Mesenchymal stem cell (in vitro differentiated cells and primary cell): ENCODE results near the gene TAS2R41.
A peak's percentile ranks its signal among the peaks of the same experiment; 100 is the strongest.

Experiments used
- DNase-seq: peaks from one replicate; pipeline ENCODE4 v3.0.0-alpha.2; 2013
- H2AFZ ChIP-seq: one replicate; pipeline ENCODE4 v1.6.1; 2013; ENCODE audit warnings: low read depth, mild to moderate bottlenecking, control low read depth, inconsistent platforms, low read length, moderate library complexity
- H2AK5ac ChIP-seq: 2 replicates; pipeline ENCODE4 v1.6.1; 2013; ENCODE audit warnings: low read length, moderate library complexity, mild to moderate bottlenecking, inconsistent platforms; ENCODE audit not compliant: severe bottlenecking
- H2BK120ac ChIP-seq: one replicate; pipeline ENCODE4 v1.6.1; 2013; ENCODE audit warnings: low read depth, mild to moderate bottlenecking, inconsistent platforms, low read length, moderate library complexity
- H2BK12ac ChIP-seq, 2 experiments: one replicate each; pipeline ENCODE4 v1.6.1; 2013; ENCODE audit warnings: inconsistent platforms in 2 of 2, low read length in 2 of 2, mild to moderate bottlenecking in 2 of 2, moderate library complexity in 2 of 2, control low read depth in 1 of 2
- H2BK15ac ChIP-seq: one replicate; pipeline ENCODE4 v1.6.1; 2013; ENCODE audit warnings: mild to moderate bottlenecking, low read depth, inconsistent platforms; ENCODE audit not compliant: poor library complexity, severe bottlenecking
- H2BK5ac ChIP-seq: 2 replicates; pipeline ENCODE4 v1.6.1; 2013; ENCODE audit warnings: low read depth, mild to moderate bottlenecking, low read length, control low read depth, inconsistent platforms; ENCODE audit not compliant: poor library complexity, severe bottlenecking
- H3K14ac ChIP-seq, 2 experiments: one replicate each; pipeline ENCODE4 v1.6.1; 2013; ENCODE audit warnings: inconsistent platforms in 2 of 2, low read length in 2 of 2, control low read depth in 1 of 2, mild to moderate bottlenecking in 1 of 2, moderate library complexity in 1 of 2
- H3K18ac ChIP-seq, 2 experiments: one replicate each; pipeline ENCODE4 v1.6.1; 2013; ENCODE audit warnings: inconsistent platforms in 2 of 2, low read length in 2 of 2, control low read depth in 1 of 2, low read depth in 1 of 2, mild to moderate bottlenecking in 1 of 2
- H3K23ac ChIP-seq, 2 experiments: one replicate each; pipeline ENCODE4 v1.6.1; 2013; ENCODE audit warnings: inconsistent platforms in 2 of 2, low read length in 2 of 2, mild to moderate bottlenecking in 2 of 2, moderate library complexity in 2 of 2, control low read depth in 1 of 2
- H3K27ac ChIP-seq: 2 replicates; pipeline ENCODE4 v1.5.1; 2013; ENCODE audit warnings: mild to moderate bottlenecking, moderate library complexity, low read length, control low read depth, inconsistent platforms; ENCODE audit not compliant: poor library complexity, severe bottlenecking
- H3K27me3 ChIP-seq, 2 experiments: 2 replicates each; pipeline versions ENCODE4 v1.6.1 to v1.7.0; 2013; ENCODE audit warnings: low read length in 2 of 2, mild to moderate bottlenecking in 2 of 2, moderate library complexity in 2 of 2, control low read depth in 1 of 2, inconsistent platforms in 1 of 2; ENCODE audit not compliant: control insufficient read depth in 1 of 2, insufficient read depth in 1 of 2
- H3K36me3 ChIP-seq, 2 experiments: 2 replicates each; pipeline versions ENCODE4 v1.6.1 to v1.7.0; 2013; ENCODE audit warnings: low read length in 2 of 2, control low read depth in 1 of 2, inconsistent platforms in 1 of 2, low read depth in 1 of 2, mild to moderate bottlenecking in 1 of 2; ENCODE audit not compliant: insufficient read depth in 2 of 2, control insufficient read depth in 1 of 2
- H3K4ac ChIP-seq, 2 experiments: one replicate each; pipeline ENCODE4 v1.6.1; 2013; ENCODE audit warnings: inconsistent platforms in 2 of 2, low read length in 2 of 2, mild to moderate bottlenecking in 2 of 2, moderate library complexity in 2 of 2, control low read depth in 1 of 2, low read depth in 1 of 2
- H3K4me1 ChIP-seq: 2 replicates; pipeline ENCODE4 v1.6.1; 2013; ENCODE audit warnings: low read depth, low read length, control low read depth; ENCODE audit not compliant: control insufficient read depth, insufficient read depth
- H3K4me2 ChIP-seq: 2 replicates; pipeline ENCODE4 v1.6.1; 2013; ENCODE audit warnings: low read length, mild to moderate bottlenecking, inconsistent platforms; ENCODE audit not compliant: poor library complexity, severe bottlenecking
- H3K4me3 ChIP-seq, 2 experiments: 2 replicates each; pipeline versions ENCODE4 v1.5.1 to v1.7.0; 2013; ENCODE audit warnings: low read length in 2 of 2, mild to moderate bottlenecking in 2 of 2, control low read depth in 1 of 2, low read depth in 1 of 2; ENCODE audit not compliant: insufficient read depth in 1 of 2
- H3K79me1 ChIP-seq: replicated peaks from 2 replicates; pipeline ENCODE4 v1.6.1; 2013; ENCODE audit warnings: mild to moderate bottlenecking, control low read depth, low read length, inconsistent platforms; ENCODE audit not compliant: poor library complexity, severe bottlenecking
- H3K9ac ChIP-seq: 2 replicates; pipeline ENCODE4 v1.7.0; 2013; ENCODE audit warnings: mild to moderate bottlenecking, low read length, moderate library complexity
- H3K9me3 ChIP-seq: 2 replicates; pipeline ENCODE4 v1.7.0; 2013; ENCODE audit warnings: mild to moderate bottlenecking, low read length; ENCODE audit not compliant: control insufficient read depth
- H4K8ac ChIP-seq: one replicate; pipeline ENCODE4 v1.6.1; 2013; ENCODE audit warnings: inconsistent platforms, mild to moderate bottlenecking, low read length, moderate library complexity
- H4K91ac ChIP-seq: one replicate; pipeline ENCODE4 v1.6.1; 2013; ENCODE audit warnings: mild to moderate bottlenecking, low read length, inconsistent platforms
- WGBS: methylation state at CpG from one replicate; pipeline ENCODE4 v1.1.7; 2013; ENCODE audit warnings: mixed read lengths; 5-methylcytosine and 5-hydroxymethylcytosine counted together

Gene TAS2R41

DNA sequence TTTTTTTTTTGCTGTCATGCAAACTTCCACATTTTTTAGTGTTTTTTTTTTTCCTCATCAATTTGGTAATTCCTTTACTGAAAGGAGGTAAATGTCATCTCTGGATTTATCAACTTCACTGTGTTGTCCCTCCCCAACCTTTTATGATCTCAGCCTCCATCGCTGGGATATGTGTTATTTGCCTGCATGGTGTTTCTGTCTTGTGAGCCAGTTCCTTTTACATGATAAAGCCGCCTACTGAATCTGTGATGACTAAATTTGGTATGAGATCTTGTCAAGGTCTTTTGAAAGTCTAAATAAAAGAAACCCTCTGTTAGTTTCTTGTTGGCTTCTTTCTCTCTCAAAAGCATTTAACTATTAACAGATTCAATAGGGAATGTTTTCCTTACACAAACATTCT, 39.3 kb downstream of the TAS2R41 start:
- H3K9me3 ChIP-seq: no peaks in the 10 kb centered on the region
- no peak overlapping the region for H2BK5ac ChIP-seq
- no peak overlapping the region for H2AFZ ChIP-seq
- no peak overlapping the region for H2BK120ac ChIP-seq
- H3K4ac ChIP-seq: no peak overlapping the region
- no peak overlapping the region for H3K23ac ChIP-seq
- no peak overlapping the region for H3K18ac ChIP-seq
- peaks cover 10% of the 10 kb centered on the region for H3K4me1 ChIP-seq
- H3K79me1 ChIP-seq: no peaks in the 10 kb centered on the region
- no peak for DNase-seq
- 53% methylated on average over 2 of the region's 2 CpGs for WGBS
- H3K27me3 ChIP-seq: peaks cover 0 to 7% of the 10 kb centered on the region in 2 experiments
- no peak overlapping the region for H2BK15ac ChIP-seq
- no peak overlapping the region for H3K14ac ChIP-seq
- H3K4me3 ChIP-seq: no peak overlapping the region
- H3K36me3 ChIP-seq: no peaks in the 10 kb centered on the region
- no peak overlapping the region for H2AK5ac ChIP-seq
- H4K91ac ChIP-seq: no peak overlapping the region
- no peak overlapping the region for H3K27ac ChIP-seq
- no peak overlapping the region for H3K4me2 ChIP-seq
- no peak overlapping the region for H4K8ac ChIP-seq
- H3K9ac ChIP-seq: no peak overlapping the region
- no peak overlapping the region for H2BK12ac ChIP-seq

DNA sequence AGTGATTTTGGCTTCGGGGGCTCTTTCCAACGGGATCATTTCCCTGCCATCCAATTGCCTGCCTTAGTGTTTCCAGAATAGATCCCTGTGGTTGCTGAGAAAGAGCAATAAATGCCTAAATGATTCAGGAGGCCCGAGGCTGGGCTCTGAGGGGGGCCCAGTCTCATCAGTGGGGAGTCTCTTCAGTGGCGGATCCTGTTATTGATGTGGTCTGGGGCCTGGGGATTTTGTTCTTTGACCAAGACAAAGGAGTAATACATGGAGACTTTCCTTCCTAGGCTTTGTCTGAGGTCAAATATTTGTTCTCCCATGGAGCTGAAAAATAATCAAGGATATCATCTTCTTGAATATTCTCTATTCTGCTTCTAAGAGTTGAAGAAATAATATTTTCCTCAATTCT, 40.8 kb downstream of the TAS2R41 start:
- Histone ChIP-seq H3K27me3 (peaks cover 0 to 4% of the 10 kb centered on the region in 2 experiments), H3K23ac (no peak overlapping the region), H4K8ac (no peak overlapping the region), H3K18ac (no peak overlapping the region), H3K79me1 (no peaks in the 10 kb centered on the region), H4K91ac (no peak overlapping the region), H3K4me2 (no peak overlapping the region), H3K36me3 (no peaks in the 10 kb centered on the region), H2BK15ac (no peak overlapping the region), H3K14ac (no peak overlapping the region), H3K9ac (no peak overlapping the region), H2AFZ (no peak overlapping the region), H3K4me3 (no peak overlapping the region), H3K4ac (no peak overlapping the region), H2BK5ac (no peak overlapping the region), H2AK5ac (no peak overlapping the region), H3K9me3 (no peaks in the 10 kb centered on the region), H2BK12ac (no peak overlapping the region), H3K4me1 (peaks cover 10% of the 10 kb centered on the region), H2BK120ac (peak overlapping the region; percentile 52), H3K27ac (peak overlapping the region; percentile 57)
- 69% methylated on average over 4 of the region's 4 CpGs for WGBS
- DNase-seq: no peak

DNA sequence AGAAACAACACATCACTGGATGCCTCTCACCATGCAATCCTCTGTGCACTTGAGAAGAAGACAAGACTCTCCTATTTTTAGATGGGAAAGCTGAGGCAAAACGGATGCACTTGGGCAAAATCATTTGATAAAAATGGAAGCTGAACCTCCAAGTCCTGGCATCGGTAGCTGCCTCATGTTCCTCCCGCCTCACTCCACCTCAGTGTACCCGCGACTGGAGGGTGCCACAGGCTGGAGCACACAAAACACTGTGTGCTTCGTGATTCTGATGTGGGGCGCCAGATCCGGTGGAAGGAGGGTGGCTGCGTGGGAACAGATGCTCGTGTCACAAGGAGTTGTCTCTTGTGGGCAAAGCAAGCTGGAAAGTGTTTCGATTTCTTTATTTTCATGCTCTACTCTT, 41.3 kb downstream of the TAS2R41 start:
- Histone ChIP-seq H2AK5ac (no peak overlapping the region), H3K4me3 (no peak overlapping the region), H3K9ac (peak overlapping the region; percentile 17), H3K23ac (no peak overlapping the region), H4K91ac (no peak overlapping the region), H4K8ac (no peak overlapping the region), H2BK12ac (no peak overlapping the region), H3K14ac (no peak overlapping the region), H3K9me3 (no peaks in the 10 kb centered on the region), H2AFZ (no peak overlapping the region), H2BK120ac (no peak overlapping the region), H2BK15ac (no peak overlapping the region), H3K36me3 (no peaks in the 10 kb centered on the region), H3K27ac (no peak overlapping the region), H3K79me1 (no peaks in the 10 kb centered on the region), H3K4ac (no peak overlapping the region), H3K4me2 (no peak overlapping the region), H3K4me1 (peaks cover 10% of the 10 kb centered on the region), H3K18ac (no peak overlapping the region), H3K27me3 (peaks cover 0 to 4% of the 10 kb centered on the region in 2 experiments), H2BK5ac (no peak overlapping the region)
- DNase-seq: no peak
- 92% methylated on average over 10 of the region's 11 CpGs for WGBS

GRCh38 chr7:143519411-143520131, 41.9 kb downstream of the TAS2R41 start:
- peak overlapping the region in 1 of 2 experiments; percentile 12 for H3K18ac ChIP-seq
- H2AK5ac ChIP-seq: no peak overlapping the region
- H2BK120ac ChIP-seq: no peak overlapping the region
- H3K79me1 ChIP-seq: no peaks in the 10 kb centered on the region
- 73% methylated on average over 7 of the region's 7 CpGs for WGBS
- no peak overlapping the region for H4K8ac ChIP-seq
- H3K27ac ChIP-seq: no peak overlapping the region
- no peak overlapping the region for H3K14ac ChIP-seq
- peaks cover 0 to 4% of the 10 kb centered on the region in 2 experiments for H3K27me3 ChIP-seq
- no peak overlapping the region for H3K4me3 ChIP-seq
- H3K4me2 ChIP-seq: no peak overlapping the region
- no peaks in the 10 kb centered on the region for H3K9me3 ChIP-seq
- no peak overlapping the region for H2BK5ac ChIP-seq
- no peak overlapping the region for H3K4ac ChIP-seq
- peak overlapping the region in 1 of 2 experiments; percentile 90 for H2BK12ac ChIP-seq
- DNase-seq: peak; percentile 47
- no peak overlapping the region for H4K91ac ChIP-seq
- peaks cover 10% of the 10 kb centered on the region for H3K4me1 ChIP-seq
- no peak overlapping the region for H2AFZ ChIP-seq
- H3K23ac ChIP-seq: no peak overlapping the region
- peak overlapping the region; percentile 17 for H3K9ac ChIP-seq
- H3K36me3 ChIP-seq: no peaks in the 10 kb centered on the region
- H2BK15ac ChIP-seq: no peak overlapping the region
